ENCODE measurements around the gene STX10.
"Not testable (repeated sequence)": the region's sequence is repeated elsewhere in the genome, so short reads cannot be mapped to it uniquely, and the experiment has no call there.

Gene STX10

DNA sequence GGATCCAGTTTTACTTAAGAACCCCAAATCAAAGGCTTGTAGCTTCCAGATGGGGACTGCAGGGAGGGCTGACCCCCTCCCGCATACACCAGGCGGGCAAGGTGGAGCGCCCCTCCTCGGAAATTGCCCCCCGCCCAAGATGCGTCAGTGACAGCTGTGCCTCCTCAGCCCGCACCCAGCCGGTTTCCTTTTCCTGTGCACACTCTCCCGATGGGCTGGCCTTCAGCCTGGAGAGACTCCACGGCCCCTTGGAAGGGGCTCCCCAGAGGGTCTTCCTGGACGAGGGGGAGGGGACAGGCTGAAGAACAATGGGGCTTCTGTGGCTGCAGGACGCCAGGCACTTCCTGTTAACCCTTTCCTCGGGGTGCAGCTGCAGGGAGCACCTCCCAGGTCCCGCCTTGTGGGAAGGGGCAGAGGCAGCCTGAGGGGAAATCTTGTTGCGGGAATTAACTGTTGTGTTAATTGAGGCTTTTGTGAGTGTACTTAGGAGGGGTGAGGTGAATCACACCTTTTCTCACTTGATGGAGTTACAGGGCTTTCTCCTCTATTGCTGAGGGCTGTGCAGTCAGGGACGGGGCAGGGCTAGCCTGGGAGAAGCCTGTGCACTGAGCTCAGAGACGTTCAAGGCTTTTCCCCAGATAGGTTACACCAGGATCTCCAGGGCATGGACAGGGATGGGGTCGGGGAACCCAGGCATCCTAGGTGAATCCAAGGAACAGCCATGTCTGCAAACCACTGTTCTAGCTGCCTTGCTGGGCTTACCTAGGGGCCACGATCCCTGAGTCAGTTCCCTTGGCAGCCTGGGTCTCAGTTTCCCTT, 14.4 kb upstream of the STX10 start:
- DNase-seq (ENCODE audit: low read depth in 2 of 2) = no peak

DNA sequence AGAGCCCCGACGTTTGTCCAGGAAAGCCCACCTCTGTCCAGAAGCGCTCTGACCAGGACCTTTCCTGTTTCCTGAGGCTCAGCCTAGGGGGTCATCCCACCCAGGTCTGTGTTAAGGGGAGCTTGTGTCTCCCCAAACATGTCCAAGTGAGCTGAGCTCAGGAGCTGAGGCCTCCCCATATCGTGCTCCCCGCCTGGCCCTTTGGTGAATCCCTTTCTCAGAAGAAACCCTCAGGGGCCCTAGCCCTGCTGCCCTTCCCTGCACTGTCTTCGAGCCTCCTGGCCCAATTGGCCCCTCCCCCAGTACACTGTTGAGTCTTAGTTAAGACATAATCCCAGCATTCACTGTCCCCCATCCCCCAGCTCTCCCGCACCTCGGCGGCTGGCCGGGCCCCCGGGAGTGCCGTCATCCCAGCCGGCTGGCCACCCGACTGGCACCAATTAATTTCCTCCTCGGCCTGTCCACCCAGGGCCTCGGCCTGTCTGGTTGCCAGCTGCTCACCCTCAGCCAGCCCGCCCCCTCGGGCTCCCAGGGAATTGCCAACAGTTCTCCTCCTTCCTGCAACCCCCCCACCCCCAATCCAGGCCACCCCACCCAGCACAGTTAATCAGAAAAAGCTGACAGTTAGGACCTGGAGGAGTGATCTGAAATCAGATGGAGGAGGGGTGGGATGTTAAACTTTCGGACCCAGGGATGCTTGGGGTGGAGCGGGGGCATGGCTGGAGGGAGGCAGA, 13.6 kb upstream of the STX10 start:
- no peak for DNase-seq (ENCODE audit: low read depth in 2 of 2)

DNA sequence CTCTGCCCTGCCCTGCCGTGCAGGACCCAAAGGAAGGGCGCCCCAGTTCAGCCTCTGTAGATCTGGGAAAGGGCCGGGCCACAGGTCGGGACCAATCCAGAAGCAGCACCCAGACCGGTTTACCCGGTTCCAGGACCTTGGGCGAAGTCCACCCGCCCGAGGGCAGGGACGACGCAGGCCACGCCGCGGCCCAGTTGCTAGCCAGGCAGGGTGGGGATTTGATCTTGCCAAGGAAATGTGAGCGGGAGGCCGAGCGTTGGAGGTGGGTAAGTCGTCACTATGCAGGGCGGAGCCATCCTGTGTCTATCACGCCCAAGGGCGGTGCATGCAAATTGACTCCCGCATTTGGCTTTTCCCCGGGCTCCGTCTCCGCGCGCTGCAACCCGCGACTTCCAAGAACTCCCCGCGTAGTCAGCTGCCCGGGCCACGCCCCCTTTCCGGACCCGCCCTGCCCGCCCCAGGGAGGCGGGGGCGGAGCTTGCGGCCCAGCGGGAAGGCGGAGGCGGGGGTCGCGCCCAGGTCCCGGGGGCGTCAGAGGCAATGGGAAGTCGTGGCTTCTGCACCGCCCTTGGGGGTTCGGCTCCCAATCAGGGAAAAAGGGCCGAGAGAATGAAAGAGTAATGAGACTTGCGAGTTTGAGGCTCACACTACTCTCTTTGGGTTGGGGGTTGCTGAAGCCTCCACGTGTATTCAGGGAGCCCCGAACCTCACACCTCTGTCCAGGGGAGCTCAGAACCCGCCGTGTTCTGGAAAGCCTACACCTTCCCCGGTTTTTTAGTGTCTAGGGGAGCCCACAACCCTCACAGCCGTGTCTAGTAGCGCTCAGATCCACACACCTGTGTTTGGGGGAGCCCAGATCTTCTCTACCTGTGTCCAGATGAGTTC, 12.8 kb upstream of the STX10 start:
- peak; percentile 84 to 88 for DNase-seq (ENCODE audit: low read depth in 2 of 2)

DNA sequence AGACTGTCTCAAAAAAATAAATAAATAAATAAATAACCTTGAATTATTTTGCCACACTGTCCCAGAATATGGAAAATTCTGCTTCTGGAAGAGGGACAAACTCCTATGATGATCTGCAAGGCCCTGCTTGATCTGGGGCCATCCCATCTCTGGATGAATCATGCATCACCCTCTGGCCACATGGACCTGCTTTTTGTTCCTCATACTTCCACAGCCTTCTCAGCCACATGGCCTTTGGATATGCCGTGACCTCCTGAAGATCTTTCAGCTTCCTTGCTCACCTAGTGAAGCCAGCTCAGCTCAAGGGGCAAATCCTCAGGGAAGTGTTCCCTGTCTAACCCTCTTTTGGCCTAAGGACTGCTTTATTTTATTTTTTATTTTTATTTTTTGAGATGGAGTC, 10.4 kb upstream of the STX10 start:
- no peak for DNase-seq (ENCODE audit: low read depth in 2 of 2)

DNA sequence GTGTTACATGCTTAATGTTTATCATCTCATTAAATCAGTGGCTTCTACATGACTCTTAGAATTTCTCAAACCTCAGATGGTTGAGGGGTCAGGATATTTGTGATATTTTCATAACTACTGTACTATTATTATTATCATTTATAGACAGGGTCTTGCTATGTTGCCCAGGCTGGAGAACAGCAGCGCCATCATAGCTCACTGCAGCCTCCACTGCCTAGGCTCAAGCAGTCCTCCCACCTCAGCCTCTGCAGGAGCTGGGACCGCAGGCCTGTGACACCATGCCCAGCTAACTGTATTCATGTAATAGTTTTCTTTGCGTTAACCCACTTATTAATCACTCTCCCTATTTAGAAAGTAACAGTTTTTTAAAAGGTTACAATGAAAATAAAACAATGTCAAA, 9.5 kb upstream of the STX10 start:
- DNase-seq (ENCODE audit: low read depth in 2 of 2) = no peak

DNA sequence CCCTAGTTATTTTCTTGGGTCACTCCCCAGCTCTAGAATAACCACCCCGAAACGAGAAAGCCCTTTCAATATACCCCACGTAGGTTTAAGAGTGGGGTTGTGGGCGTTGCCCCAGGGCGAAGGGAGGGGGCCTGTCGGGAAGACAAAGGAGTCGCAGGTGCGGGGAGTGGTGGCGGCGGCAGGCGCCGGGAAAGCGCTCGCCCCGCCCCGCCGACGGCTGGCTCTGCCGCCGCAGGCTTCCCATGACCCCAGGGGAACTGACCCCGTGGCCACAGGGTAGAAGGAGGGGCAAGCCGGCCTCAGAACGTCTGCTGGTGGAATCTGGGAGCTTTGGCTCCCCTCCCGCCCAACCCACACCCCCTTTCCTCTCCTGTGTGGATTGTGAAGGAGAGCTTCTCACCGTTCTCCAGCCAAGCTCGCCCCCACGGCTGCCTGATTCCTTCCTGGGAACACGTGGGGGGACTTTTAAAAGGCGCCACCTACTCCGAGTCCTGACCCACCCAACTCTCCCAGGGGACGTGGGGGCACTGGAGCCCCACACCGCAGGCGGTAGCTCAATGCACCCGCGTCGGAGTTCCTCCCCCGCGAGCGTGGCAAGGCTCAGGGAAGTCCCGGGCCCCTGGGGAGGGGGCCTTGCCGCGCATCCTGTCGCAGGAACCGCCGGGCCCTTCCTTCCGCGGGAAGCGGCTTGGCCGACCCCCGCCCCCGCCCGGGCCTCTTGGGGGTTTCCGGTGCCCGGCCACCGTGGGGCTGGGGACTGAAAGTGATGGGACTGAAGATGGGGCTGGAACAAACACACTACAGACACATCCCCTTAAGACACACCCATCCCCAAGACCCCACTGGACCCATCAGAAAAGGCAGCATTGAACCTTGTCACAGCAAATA, 5.5 kb upstream of the STX10 start:
- peak in 1 of 2 donors; percentile 62 for DNase-seq (ENCODE audit: low read depth in 2 of 2)

DNA sequence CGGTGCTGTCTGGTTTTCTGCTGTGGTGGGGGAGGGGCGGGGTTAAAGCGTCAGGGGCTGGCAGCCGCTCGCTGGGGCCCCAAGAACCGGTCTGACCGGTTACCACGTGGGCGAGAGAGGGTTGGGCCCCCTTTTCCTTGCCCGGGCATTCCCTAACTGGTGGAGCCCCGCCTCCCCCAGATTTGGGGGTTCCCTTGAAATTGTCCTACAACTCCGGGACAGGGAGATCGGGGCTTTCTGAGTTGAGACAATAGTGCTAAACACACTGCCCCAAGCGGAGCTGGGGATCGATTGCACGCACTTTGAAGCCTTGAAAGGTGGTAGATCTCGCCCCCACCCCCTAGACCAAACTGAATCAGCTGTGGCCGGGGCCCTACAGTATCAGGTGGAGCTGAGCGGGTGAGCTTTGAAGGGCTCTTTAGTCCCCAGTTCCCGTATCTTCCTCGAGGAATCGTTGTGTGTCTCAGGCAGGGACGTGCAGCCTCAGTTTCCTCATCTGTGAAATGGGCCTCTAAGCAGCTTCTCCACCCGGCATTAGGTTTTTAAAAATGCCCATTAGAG, 4.8 kb upstream of the STX10 start:
- peak; percentile 64 to 74 for DNase-seq (ENCODE audit: low read depth in 2 of 2)

DNA sequence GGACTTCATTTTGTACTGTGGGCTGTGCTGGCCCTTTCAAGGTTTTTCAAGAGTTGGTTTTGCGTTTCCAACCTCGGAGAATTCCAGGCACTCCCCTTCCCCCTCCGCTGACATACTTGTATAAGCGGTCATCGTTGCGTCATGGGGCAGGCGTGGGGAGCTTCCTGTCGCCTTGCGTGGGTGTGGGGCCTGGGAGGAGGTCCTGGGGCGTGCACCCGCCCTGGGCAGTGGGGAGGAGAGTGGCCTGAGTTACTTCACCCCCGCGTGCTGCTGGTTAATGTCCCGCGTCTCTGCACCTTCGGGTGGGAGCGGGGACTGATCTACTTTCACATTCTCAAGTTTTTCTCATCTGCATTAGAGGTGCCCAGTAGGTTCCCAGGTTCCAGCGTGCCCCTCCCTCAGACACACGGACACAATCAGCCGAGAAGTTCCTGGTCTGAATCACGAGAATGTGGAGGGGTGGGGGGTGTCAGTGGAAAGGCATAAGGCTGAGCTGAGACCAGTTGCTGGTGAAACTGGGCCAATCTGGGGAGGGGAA, 4.1 kb upstream of the STX10 start:
- peak in 1 of 2 donors; percentile 55 for DNase-seq (ENCODE audit: low read depth in 2 of 2)

DNA sequence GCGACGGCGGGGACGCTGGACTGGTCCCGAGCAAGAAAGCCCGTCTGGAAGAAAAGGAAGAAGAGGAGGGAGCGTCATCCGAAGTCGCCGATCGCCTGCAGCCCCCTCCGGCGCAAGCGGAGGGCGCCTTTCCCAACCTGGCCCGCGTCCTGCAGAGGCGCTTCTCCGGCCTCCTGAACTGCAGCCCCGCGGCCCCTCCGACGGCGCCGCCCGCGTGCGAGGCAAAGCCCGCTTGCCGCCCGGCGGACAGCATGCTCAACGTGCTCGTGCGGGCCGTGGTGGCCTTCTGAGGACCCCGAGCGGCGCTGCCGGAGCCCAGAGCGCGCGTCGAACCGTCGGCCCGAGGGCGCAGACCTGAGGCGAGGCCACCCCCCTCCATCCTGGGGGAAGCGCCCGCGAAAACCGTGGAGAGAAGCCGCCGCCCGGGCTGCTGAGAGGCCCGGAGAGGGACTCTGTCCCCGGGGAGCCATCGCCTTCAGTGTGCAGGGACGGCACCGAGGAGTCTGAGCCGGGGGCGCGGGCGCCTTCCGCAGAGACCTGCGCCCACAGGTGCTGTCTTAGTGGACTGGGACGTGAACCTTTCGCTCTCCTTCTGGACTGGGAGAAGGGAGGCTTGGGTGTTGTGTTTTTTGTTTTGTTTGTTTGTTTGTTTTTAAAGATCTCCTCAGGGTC, 3.5 kb upstream of the STX10 start:
- no peak for DNase-seq (ENCODE audit: low read depth in 2 of 2)

DNA sequence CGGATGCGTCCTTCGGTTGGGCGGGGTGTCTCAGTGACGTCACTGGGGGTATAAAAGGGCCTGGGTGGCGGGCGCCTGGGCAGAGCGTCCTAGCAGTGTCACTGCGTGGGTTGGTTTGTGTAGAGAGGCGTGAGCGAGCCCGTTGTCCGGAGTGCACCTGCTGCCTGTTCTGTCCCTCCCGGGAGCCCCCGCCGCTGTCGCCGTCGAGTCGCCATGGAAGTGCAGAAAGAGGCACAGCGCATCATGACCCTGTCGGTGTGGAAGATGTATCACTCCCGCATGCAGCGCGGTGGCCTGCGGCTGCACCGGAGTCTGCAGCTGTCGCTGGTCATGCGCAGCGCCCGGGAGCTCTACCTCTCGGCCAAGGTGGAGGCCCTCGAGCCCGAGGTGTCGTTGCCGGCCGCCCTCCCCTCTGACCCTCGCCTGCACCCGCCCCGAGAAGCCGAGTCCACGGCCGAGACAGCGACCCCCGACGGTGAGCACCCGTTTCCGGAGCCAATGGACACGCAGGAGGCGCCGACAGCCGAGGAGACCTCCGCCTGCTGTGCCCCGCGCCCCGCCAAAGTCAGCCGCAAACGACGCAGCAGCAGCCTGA, 2.9 kb upstream of the STX10 start:
- peak; percentile 87 to 92 for DNase-seq (ENCODE audit: low read depth in 2 of 2)

DNA sequence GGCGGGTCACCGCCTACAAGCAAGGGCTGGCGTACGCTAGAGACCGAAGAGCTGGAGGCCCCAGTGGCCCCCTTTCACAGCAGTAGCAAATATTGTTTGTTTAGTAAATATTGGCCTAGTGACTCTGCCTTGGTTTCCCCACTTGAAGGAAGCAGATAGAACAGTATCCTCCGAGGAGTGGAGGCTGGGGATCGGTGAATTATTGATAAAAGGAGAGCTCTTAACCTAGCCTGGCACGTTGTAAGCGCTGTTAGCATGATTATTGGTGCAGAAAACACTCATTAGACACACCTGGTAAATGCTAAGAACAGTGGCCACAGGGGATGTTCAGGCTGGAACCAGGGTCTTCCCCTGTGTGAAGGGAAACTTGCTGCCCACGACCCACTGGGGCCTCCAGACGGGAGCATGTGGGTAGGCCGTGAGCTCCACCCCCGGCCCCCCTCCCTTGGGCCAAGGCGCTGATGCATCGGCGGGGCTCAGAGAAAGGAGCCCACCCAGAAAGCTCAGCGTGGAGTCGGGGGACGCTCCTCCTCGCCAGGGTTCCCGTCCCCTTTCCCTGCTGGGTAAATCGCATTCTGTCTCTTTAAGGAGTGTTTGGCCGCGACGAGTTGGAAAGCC, 2.3 kb upstream of the STX10 start:
- no peak for DNase-seq (ENCODE audit: low read depth in 2 of 2)

DNA sequence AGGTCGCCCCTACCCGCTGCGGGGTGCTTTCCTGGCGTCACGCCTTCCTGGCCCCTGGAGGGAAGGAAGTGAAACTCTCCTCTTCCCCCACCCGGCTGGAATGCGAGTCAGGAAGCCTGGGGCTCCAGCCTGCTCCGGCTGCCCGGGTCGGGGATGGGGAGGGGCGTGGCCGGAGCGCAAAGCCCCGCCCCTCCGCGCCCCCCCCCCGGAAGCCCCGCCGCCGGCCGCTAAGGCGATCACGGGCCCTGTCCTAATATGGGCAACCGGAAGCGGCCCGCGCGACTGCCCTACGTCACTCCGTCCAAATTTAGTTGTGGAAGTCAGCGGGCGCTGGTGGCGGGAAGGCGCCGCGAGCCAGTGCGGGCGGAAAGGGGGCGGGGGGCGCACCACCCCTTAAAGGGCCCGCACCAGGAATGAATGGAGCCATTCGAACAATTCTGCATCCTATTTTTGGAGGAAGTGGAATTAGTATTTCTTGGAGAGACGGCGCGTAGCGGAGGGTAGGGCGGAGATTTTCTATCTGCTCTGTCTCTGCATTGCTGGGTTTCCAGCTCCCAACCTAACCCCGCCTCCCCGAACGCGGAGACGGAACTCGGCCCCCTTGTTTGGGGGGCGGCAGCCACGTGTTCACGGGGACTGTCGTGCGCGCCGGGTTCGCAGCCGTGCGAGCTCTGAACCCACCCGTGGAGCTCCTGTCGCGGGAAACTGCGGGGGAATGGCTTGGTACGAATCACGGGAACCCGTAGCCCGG, 1.6 kb upstream of the STX10 start:
- peak; percentile 93 to 94 for DNase-seq (ENCODE audit: low read depth in 2 of 2)

DNA sequence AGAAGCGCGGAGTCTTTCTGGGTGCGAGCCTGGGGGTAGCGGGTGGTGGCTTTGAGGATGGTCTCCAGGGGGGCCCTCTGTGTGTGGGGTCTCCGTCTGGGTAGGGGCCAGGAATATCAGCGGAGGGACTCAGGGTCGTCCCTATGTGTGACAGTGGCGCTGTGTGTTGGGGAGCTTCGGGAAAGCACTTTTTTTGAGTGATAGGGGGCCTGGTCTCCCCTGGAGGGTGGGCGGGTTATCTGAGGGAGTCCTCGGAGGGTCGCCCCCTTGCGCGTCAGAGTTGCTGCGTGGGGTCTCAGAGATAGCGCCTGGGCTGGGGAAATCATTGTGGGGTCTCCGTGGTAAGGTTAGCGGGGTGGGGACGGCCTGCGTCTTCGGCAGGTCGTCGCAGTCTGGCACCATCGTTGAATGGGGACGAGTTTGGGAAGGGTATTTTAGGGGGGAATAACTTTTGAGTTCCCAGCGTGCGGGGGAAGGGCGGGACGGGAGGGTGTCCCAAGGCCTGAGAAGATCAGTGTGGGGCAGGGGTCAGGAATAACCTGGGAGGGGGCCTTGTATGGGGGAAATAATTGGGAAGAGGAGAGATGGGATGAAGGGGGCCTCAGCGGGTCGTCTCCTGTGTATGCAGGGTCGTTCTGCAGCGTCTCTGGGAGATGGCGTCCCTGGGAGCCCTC, 893 bp upstream of the STX10 start:
- DNase-seq (ENCODE audit: low read depth in 2 of 2) = no peak

DNA sequence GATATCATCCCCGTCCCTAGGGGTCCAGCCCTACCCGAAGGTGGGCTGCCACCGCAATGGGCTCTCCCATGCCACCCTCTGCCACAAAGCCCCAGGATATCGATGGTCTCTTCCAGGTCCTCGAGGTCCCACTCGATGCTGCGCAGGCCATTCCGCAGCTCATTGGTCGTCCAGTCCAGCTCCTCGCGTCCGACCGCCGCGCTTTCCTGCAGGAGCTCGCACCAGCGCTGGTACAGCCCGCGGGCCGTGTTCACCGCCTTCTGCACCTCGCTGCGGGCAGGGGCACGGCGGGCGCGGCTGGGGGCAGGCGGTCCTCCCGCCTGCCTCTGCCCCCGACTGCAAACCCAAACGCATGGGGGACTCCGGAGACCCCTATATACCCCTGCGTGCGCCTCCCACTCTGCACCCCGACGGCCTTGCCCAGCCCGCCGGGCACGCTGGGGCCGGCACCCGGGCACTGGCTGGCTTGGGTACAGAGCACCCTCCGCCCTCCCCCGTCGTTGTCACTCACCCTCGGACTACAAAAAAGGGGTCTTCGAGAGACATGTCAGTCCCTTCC, 468 bp downstream of the STX10 start:
- no peak for DNase-seq (ENCODE audit: low read depth in 2 of 2)

DNA sequence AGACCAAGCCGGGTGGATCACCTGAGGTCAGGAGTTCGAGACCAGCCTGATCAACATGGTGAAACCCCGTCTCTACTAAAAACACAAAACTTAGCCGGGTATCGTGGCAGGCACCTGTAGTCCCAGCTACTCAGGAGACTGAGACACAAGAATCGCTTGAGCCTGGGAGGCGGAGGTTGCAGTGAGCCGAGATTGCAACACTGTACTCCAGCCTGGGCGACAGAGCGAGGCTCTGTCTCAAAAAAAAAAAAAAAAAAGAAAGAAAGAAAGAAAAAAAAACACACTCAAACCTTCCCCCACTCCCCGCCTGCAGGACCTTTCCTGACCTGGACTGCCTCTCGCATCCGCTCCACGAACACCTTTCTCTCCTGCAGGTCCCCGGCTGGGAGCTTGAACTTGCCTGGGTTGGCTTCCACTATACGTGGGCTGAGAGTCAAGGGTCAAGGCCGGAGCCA, 975 bp downstream of the STX10 start:
- DNase-seq (ENCODE audit: low read depth in 2 of 2) = not testable (repeated sequence)

DNA sequence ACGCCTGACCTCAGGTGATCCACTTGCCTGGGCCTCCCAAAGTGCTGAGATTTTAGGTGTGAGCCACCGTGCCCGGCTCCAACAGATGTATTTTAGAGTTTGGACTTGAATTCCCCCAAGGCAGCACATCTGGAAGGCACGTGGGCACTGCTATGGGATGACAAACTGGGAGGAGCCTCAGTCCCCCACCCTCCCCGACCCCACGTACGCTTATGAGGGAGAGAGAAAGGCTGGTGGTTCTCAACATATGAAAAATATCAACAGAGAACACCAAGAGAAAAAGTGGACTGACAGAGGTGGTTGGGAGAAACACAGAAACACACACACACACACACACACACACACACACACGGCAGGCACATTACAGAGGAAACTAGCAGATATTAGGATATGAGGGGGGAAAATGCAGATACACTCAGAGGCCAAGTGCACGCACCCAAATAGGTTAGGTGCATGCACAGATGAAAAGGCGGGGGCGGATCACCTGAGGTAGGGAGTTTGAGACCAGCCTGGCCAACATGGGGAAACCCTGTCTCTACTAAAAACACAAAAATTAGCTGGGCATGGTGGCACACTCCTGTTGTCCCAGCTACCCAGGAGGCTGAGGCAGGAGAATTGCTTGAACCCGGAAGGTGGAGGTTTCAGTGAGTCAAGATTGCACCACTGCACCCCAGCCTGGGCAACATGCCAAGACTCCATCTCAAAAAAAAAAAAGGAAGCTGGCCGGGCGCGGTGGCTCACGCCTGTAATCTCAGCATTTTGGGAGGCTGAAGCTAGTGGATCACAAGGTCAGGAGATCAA, 3.2 kb downstream of the STX10 start:
- no peak for DNase-seq (ENCODE audit: low read depth in 2 of 2)
